ENCODE measurements around the gene CCDC192.

CCDC192 gene

DNA sequence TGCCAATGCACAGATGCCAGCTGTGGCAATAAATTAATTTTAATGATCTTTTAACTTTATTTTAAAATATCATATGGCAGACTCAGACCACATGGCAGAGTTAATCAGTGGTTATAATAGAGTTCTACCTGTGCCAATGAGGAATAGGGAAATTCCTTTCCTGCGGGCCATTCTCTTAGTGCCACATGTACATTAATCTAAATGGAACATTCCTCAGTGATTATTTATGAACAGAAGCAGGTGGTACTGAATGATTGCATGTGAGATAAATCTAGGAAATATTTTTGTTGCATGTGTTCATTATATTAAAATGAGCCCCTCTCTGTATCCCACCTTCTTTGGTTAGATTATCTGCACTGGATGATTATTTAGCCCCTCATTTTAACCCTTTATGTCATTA, 102.3 kb downstream of the CCDC192 start:
- in situ Hi-C loops (cut with MboI; ENCODE audit: low sequenced_read_pairs), result no loop called here

DNA sequence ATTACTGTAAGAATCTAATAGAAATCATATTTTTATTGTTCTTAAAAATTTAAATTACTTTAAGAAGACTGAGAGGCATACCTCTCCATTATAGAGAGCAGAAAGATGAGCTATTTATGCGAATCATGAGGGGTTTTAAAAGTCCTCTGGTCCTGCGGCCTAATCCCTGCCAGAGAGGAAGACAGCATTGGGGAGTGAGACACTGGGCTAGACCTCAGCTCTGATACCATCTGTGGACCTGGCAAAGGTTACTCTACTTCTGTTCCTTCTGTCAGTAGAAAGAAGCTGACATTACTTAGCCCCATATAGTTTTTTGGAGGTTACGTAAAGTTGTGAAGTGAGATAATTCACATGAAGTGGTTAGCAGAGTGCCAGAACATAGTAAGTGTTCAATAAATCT, 103.6 kb downstream of the CCDC192 start:
- in situ Hi-C loops (cut with MboI; ENCODE audit: low sequenced_read_pairs), result no loop called here

DNA sequence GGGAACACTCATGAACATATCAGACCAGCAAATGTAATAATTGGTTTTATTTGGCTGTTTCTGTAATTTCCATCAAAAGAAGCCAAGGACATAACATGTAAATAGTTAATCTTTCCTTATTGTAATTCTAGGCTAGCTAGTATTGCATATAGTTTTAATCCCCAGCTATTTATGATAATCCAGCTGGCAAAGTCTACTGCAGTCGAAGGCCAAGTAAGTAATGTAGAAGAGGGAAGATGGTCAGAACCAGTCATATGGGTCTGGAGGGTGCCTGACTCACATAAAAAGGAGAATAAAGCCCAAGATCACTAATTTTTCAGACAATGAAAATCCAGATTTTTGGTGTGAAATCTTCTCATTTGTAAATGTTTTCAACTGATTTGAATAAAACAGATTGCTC, 106.3 kb downstream of the CCDC192 start:
- in situ Hi-C loops (cut with MboI; ENCODE audit: low sequenced_read_pairs), result no loop called here

DNA sequence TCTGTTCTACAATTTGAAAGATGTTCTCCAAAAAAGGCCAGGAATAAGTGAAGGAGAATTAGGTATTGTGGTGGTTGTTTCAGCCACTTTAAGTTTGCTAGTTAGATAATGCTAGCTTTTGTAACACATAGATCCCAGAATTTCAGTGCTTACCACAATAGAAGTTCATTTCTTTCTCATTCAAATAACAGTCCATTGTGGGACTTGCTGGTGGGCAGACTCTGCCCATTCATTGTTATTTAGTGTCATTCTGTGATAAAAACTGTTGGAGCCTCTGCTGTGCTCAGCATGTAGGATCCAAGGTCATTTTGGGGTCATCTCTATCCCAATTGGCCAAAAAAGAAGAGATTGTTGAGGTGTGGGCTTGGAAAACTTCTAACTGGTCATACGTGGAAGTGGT, 106.8 kb downstream of the CCDC192 start:
- in situ Hi-C loops (cut with MboI; ENCODE audit: low sequenced_read_pairs), result no loop called here

DNA sequence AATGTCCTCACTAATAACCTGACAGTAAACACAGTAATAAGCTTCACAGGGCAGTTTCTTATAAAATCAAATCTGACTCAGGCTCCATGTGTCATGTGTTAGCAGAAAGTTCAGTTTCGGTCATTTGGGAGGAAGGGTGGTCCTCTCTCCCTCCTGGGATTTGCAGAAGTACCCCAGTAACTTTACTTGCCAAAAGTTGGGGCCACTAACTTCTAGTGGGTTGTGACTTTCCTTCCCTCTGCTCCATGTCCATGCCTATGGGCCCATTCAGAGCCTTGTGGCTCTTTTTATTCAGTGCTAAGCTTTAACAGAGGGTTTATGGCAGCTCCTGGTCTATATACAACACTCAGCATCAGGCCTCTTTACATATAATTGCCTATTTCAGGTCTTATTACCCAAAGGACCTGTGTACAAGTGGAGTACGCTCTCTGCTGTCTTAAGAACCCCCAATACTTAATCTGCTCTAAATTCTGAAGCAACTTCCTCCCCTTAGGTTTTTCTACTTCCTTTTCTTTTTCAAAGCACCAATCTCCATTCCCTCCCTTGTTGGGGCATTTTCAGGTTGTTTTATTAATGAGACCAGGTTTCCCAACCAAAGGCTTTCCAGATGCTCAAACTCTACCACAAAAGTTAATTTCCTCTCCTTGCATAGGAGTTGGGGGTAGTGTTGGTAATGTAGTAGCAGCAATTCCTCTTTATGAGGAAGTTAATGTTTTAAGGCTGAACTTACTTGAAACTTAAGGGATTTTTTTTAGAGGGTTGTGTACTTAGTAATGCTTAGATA, 107.7 kb downstream of the CCDC192 start:
- in situ Hi-C loops (cut with MboI; ENCODE audit: low sequenced_read_pairs), result no loop called here

DNA sequence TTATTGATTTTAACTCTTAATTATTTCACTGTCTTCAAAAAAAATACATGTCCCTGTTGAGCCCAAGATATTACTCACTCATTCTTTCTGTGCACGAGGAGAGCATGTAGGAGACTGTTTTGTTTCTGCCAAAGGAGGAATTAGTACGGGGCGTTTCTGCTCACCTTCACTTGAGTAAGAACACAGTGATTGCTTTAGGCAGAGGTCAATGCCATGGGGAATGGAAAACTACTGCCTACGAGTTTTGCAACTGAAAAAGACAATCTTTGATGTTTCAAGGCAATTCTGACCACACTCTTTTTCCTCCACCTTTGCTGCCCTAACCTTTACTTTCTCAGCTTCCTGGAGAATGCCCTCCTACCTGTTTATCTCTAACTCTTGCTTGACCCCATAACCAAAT, 109.4 kb downstream of the CCDC192 start:
- in situ Hi-C loops (cut with MboI; ENCODE audit: low sequenced_read_pairs), result no loop called here

DNA sequence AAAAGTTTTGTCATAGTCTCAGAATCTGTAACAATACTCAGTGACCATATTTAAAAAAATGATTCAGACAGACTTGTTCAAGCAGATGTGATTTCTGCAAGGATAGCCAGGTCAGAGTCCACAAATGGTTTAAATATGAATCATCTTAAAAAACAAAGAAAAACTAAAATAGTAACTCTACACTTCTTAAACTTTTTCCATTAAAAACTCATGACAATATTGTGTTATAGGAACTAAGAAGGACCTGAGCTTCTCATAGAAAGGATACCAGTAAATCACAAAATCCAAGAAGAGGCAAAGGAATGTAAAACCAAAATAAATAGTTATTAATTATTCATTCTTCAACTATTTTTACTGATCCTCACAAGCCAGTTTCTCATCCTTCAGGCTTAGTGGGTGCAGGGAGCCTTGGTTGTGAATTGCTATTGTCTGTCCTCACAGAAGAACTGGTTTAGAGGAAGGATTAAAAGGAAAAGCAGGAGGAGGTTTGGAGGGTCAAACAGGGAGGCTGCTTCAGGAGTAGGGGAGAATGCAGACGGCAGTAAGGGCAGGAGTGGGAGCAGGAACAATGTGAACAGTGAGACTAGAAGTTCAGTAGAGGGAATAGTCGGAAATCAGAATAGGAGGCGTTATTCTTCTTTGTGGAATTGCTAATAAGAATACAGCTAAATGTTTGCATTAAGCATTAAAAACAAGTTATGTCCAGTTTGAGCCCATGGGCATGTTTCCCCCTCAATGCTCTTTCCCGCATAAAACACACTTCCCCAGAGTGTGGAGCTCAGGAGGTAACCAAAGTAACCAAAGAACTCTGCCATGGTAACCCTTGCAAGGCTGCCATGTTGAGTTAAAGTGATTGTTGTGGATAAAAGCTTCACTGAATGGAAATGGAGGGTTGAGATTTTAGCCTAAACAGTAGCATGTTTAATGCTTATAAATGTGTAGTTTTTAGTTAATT, 110.7 kb downstream of the CCDC192 start:
- in situ Hi-C loops (cut with MboI; ENCODE audit: low sequenced_read_pairs), result no loop called here

DNA sequence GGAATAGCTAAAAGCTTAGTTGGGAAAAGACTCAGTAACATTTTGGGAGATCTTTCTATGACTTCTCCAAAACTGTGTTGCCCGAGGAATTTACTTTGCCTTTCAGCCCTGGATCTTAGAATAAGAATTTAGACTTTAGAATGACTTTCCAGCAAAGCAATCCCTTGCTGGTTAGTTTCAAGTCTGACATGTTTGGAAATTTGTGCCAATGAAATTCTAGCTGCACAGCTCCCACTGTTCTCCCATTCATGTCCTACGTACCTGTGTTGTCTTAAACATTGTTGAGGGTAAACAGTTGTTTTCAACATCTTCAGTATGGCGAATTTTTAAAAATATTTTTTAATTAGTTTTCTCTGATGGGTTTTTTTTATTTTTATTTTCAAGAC, 111.4 kb downstream of the CCDC192 start:
- in situ Hi-C loops (cut with MboI; ENCODE audit: low sequenced_read_pairs), result no loop called here

DNA sequence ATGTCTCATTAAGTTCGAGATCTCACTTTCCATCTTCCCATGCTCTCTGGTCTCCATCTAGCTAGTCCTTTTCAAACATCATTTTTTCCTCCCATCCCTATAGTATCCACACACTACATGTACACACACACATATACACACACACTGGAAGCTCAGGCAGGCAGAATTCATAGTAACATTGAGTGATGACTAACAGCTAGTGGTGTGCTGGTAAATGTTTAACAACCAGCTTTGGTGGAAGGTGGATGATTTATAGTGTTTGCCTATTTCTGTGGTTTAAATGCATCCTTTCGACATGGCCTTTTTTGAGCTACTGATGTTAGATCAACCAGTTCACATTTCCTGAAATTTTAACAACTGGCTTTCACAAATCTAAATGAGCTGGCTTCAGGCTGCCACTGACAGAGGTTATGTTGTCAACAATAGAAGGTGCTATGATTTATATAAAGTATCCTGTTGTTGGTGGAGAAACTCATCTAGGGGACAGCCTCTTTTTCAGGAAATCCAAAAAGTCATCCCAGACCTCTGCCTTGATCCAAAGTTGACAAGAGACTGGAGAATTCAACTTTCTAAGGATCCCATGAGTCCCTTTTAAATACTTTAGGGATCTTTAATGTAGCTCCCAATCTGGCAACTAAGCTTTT, 117.8 kb downstream of the CCDC192 start:
- in situ Hi-C loops (cut with MboI; ENCODE audit: low sequenced_read_pairs), result no loop called here

DNA sequence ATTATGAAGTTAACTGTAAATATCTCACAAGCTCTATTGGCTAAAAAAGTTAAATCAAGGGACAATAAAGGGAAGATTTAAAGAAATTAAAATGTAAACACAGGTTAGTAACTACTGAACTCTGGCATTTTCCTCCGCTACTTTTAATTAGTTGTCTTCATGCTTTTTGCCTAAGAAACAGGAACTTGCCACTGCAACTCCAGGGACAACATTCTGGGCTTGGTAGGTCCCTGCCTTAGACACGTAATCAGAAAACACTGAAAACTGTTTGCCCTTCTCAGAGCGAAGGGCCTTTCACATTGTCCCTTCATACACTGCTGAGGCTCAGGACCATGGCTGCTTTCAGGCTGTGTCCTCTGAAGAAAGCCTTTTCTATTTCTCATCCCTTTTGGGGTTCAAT, 118.7 kb downstream of the CCDC192 start:
- in situ Hi-C loops (cut with MboI; ENCODE audit: low sequenced_read_pairs), result no loop called here

DNA sequence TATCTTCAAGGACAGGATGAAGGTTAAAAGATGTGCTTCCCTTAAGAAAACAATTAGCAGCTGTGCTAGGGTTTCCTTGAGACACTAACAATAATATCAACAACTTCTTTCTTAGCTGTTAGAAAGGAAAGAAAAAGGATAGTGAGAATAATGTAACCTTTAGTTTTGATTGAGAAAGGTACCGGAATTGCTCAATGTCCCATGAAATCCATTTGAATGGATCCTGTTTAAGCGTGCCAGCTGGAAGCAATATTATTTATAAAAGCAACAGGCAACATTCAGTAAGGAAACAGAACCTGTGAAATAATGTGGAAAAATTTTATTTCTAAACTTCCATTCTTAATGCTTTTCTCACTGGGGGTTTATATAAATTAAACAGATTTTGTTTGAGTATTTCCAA, 120.9 kb downstream of the CCDC192 start:
- in situ Hi-C loops (cut with MboI; ENCODE audit: low sequenced_read_pairs), result no loop called here

DNA sequence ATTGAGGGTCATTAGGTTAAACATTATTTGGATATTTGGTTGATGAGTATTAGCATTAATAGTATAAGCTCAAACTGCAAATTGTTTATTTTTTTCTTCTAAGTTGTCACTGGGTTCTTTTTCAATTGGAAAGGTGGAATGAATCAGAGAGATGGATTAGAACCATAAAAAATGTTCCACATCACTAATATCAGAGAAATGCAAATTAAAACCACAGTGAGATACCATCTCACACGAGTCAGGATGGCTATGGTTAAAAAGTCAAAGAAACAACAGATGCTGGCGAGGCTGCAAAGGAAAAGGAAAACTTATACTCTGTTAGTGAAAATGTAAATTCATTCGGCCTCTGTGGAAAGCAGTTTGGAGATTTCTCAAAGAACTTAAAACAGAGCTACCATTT, 122.8 kb downstream of the CCDC192 start:
- in situ Hi-C loops (cut with MboI; ENCODE audit: low sequenced_read_pairs), result no loop called here

DNA sequence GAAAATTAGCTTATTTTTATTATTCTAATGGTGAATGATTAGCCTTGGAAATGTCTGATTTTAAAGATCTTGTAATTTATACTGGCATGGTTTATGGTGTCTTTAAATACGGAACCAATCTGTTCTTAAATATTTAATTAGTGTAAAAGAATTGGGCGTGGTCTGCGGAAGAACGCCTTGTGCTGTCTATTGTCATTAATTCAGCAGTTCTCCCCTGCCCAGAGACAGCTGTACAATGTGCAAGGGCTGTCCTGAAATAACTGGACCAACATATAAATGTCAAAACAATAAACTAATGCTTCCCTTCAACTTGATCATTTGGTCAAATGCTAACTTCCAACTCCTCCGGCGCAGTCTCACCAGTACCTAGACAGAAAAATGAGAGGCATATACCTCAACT, 124.3 kb downstream of the CCDC192 start:
- in situ Hi-C loops (cut with MboI; ENCODE audit: low sequenced_read_pairs), result no loop called here

DNA sequence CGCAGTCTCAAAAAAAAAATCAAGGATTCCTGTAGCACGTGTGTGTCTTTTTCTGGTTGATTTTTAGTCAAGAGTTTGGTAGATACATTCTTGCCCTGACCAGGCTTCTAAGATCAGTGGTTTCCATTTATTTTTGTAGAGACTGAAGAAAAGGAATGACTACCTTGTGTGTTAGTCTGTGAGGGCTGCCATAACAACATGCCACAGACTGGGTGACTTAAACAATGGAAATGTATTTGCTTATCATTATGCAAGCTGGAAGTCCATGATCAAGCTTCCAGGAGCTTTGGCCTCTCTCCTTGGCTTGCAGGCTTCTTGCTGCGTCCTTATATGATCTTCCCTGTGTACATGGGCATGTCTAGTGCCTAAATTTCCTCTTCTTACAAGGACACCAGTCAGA, 127.0 kb downstream of the CCDC192 start:
- in situ Hi-C loops (cut with MboI; ENCODE audit: low sequenced_read_pairs), result no loop called here

DNA sequence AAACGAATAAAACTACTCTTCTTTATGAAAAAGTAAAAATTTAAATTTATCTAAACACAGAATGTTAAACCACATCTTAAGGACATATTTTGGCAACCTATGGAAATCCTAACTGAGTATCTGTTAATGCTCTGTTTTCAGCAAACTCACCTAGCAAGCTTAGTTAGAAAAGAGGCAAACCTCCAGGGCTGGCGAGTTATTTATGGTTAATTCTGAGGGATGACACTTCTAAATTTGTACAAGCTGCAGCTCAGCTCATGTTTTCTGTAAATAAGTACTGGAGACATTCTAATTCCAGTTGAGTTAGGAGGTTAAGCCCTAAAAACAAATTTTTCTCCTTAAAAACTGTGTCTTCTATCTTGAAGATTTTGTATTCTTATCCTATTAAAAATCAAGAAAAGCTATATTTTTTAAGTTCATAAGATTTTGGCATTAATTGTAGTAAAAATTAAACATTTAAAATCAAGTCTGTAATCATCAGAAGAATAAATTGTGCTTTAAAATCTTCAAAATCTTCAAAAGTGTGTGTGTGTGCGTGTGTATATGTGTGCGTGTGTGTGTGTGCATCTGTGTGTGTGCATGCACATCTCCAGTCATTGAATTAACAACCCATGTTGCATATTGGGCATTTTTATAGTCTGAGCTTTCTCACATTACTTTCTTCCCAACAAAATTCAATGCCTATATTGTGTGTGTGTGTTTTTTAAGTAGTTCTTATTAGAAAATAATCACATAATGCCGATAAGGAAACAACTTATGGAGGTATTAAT, 127.8 kb downstream of the CCDC192 start:
- in situ Hi-C loops (cut with MboI; ENCODE audit: low sequenced_read_pairs), result no loop called here

DNA sequence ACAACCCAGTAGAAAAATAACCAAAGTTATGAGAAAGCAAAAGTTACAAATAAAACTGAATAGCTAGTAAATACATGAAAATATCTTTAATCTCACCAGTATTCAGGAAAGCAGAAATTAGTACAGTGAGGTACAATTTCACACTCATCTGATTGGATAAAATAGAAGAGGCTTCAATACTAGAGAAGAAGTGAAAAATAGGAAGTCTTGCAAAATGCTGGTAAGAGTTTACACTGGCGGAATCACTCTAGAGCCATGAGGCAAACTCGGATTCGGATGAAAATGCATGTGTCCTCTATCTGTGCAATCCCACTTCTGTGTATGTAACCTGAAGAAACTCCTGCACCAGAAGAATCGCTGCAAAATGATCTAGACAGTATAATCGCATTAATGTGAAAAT, 128.9 kb downstream of the CCDC192 start:
- in situ Hi-C loops (cut with MboI; ENCODE audit: low sequenced_read_pairs), result no loop called here

DNA sequence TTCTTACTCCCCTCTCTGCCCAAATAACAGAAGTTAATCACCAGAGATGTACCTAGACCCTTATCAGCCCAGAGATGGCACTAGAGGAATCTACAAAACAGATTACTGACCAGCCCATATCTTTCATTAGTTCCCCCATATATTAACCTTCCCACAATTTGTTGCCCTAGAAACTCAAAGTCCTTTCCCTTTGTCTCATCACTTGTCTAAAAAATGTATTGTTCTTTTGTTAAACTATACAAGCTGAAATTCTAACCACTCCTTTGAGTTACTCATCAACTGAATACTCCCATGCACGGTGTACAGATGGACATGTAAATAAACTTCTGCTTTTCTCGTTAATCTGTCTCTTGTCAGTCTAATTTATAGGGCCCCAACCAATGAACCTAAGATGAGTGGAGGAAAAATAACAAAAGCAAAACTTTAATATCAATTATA, 130.9 kb downstream of the CCDC192 start:
- in situ Hi-C loops (cut with MboI; ENCODE audit: low sequenced_read_pairs), result no loop called here

DNA sequence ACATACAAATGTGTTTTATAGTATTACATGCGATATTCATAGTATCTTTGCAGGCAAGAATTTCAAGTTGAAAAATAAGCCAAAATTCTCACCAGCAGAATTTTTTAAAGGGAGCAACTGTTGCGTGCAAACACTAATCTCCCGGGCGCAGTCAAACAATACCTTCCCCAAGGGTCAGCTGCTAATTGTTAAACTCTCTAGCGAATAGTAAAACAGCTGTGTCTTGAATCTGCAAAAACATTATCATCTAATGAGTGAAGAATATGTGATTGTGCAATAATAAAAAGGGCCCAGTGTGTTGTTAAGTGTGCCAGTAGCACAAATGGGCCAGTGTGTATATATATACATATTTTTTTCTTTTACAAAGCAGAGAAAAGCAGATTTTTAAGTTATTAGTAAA, 131.4 kb downstream of the CCDC192 start:
- in situ Hi-C loops (cut with MboI; ENCODE audit: low sequenced_read_pairs), result no loop called here

DNA sequence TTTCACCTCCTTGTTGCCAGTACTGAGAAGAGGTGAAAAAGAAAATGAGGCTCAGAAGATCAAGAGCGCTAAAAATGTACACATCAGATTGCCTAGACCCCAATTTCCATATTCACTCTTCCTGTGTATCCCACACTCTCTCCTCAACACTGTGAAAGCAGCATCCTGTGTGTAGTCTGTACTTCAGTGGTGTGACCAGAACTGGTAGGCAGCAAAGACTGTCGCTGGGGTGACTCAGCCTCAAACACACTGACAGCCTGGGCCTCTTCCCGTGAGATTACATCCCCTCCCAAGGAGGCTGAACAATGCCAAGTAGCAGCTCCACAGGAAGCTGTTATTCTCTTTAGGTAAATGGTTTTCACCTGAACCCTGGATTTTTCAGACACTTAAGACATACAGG, 135.5 kb downstream of the CCDC192 start:
- in situ Hi-C loops (cut with MboI; ENCODE audit: low sequenced_read_pairs), result no loop called here

DNA sequence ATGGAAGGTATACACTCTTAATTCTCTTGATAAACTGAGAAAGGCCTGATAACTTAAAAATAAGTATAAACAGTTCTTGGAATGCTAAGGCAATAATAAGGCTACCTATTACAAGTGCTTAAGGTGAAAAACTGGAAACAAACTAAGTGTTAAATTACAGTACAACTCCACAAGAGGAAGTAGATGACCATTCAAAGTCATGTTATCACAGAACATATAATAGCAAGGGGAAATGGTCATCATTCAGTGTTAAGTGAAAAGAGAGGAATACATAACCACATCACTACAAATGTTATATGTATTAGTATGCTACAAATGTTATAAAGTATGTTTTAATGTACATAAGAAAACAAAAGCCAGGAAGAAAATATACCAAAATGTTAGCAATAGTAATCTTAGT, 135.9 kb downstream of the CCDC192 start:
- in situ Hi-C loops (cut with MboI; ENCODE audit: low sequenced_read_pairs), result no loop called here

Data from HL-60/S4 (cell line).